HG02938 (cell line): Measurements from ENCODE around the gene ISX.
"Not testable (repeated sequence)": the region's sequence is repeated elsewhere in the genome, so short reads cannot be mapped to it uniquely, and the experiment has no call there.

ENCODE experiments used
- ATAC-seq: cut with Tn5 transposase; IDR thresholded peaks from one replicate; pipeline ENCODE4 v1.9.1; 2021; ENCODE audit warnings: mild to moderate bottlenecking, moderate library complexity; ENCODE audit not compliant: unreplicated experiment

ISX gene

DNA sequence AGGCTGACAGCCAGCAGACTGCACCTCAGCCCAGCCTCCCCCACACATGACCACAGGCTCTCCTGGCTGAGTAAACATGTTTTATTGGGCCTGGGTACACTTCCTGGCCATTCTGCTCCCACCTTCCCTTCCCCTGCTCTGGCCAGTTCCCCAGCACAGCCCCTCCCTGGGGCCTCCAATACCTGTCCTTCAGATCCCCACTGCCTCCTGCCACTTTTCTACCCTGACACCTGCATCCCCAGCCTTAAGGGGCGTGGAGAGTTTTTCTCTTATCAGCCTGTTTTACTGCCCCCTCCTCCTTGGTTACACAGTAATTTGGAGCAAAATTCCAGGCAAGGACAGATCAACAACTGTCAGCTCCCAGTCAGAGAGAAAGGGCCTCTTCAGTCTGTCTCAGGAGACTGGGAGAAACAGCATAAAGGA lies at the start of gene ISX:
TSS of gene ISX (plus strand) at position 363 of the 423 bp plus-strand sequence. CDS start 930 bp downstream, outside the sequence.
- ATAC-seq = no peak

DNA sequence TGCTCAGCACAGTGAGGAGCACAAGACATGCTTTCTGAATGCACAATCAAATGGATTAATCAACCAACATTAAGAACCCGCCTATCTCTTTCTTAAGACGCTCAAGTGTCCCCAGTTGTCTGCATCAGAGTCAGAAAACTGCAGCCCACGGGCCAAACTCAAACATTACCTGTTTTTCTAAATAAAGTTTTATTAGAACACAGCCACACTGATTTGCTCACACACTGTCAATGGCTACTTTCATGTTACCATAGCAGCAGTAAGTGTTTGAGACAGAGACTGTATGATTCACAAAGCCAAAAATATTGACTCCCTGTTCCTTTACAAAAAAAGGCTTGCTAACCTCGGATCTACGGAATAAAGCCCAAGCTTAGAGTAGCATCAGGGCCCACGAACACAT lies 49.0 kb upstream of the ISX start:
- ATAC-seq = no peak

DNA sequence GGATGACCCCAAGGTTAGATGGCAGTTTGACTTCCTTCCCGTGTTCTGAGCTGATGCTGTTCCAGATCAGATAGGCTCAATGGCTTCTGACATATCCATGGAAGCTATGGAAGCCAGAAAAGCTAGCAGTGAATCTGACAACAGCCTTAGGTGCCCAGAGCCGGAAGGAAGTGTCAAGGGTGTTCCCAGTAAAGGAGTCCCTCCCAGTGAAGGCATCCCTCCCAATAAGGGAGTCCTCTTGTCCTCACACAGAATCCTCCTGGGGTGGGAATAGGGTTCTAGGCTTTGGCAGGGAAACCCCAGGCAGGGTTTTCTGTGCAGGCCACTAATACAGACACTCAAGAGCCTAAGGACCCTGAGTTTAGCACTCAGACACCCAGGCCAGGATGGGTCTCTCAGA lies 47.0 kb upstream of the ISX start:
- no peak for ATAC-seq

GRCh38 chr22:35020517-35020916 lies 45.4 kb upstream of the ISX start:
- ATAC-seq = no peak

GRCh38 chr22:35021161-35021560 lies 44.8 kb upstream of the ISX start:
- ATAC-seq = no peak

DNA sequence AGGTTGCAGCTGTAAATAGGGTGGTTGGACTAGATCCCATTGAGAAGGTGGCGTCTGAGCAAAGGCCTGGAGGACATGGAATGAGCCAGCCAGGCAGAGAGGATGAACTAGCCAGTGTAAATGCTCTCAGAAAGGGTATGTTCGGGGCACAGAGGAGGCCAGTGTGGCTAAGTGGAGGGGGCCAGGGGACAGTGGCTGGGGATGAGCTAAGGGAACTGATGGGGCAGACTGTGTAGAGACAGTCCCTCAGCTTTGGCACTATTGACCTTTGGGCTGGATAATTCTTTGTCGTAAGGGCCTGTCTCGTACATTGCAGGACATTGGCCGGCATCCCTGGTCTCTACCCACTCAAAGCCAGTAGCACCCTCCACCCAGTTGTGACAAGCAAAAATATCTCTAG lies 43.7 kb upstream of the ISX start:
- ATAC-seq = no peak

- no peak for ATAC-seq
These were observed 42.1 kb upstream of the ISX start for GRCh38 chr22:35023692-35024363.

DNA sequence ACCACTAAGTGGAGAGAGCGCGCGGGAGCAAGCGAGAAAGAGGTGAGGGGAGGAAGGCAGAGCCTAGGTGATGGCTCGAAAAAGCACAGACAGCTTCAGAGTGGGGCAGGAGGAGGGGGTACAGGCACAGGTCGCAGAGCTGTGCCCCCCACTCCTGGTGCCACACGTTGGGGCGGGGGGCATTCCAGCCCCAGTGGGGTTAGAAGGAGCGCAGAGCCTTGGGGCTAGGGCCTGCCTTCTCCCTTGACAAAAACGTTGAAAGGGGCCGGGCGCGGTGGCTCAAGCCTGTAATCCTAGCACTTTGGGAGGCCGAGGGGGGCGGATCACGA lies 41.6 kb upstream of the ISX start:
- no peak for ATAC-seq

DNA sequence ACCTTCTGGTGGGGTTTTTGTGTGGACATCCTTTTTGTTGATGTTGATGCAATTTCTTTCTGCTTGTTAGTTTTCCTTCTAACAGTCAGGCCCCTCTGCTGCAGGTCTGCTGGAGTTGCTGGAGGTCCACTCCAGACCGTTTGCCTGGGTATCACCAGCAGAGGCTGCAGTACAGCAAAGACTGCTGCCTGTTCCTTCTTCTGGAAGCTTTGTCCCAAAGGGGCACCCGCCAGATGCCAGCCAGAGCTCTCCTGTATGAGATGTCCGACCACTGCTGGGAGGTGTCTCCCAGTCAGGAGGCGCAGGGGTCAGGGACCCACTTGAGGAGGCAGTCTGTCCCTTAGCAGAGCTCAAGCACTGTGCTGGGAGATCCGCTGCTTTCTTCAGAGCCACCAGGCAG lies 35.8 kb upstream of the ISX start:
- not testable (repeated sequence) for ATAC-seq

DNA sequence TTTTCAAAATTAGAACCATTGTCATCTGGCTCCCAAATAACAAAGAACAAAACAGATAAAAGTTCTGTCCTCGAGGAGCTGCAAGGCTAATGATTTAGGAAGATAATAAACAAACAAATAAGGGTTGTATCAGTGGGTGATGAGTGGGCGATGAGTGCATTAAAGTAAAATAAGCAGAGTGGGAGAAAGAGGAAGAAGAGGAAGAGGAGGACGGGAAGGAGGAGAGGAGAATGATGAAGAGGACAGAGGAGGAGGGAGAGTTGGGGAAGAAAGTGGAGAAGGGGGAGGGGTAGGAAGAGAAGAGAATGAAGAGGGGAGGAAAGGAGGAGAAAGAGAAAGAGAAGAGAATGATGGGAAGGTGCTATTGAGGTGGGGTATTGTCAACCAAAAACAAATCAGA lies 33.4 kb upstream of the ISX start:
- ATAC-seq = no peak

- ATAC-seq = no peak
These were observed 32.2 kb upstream of the ISX start for GRCh38 chr22:35033635-35034296.

GRCh38 chr22:35034963-35035362 lies 31.0 kb upstream of the ISX start:
- no peak for ATAC-seq

- no peak for ATAC-seq
These were observed 28.9 kb upstream of the ISX start for GRCh38 chr22:35037089-35037488.

- no peak for ATAC-seq
These were observed 26.3 kb upstream of the ISX start for GRCh38 chr22:35039625-35040024.

DNA sequence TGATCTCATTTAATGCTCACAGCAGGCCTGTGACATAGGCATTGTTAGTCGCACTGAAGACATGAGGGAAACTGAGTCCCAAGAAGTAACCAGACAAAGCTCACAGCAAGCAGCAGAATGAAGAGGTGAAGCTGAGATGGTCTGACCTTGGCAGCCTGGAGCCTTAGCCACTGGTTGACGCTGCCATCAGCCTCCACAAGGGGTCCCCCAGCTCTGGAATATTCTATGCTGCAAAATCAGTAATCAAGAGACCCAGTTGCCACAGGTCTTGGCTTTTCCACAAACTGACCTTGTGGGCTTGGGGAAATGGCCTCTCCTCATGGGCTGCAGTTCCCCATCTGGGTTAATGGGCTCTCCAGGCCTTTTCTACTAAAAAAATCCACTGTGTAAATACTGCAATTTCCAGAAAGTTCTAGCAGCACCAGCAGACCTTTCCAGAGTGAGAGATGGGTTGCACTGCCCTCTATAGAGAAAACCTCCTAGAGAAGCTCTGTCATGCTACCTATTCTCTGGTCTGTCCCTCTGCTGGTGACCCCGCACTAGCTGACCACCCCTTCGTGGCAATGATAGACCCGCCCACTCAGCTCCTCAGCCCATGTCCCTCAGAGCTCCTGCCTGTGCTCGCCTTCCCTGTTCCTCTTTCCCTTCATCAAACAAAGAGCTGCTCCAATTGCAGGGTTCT lies 22.6 kb upstream of the ISX start:
- ATAC-seq = no peak

DNA sequence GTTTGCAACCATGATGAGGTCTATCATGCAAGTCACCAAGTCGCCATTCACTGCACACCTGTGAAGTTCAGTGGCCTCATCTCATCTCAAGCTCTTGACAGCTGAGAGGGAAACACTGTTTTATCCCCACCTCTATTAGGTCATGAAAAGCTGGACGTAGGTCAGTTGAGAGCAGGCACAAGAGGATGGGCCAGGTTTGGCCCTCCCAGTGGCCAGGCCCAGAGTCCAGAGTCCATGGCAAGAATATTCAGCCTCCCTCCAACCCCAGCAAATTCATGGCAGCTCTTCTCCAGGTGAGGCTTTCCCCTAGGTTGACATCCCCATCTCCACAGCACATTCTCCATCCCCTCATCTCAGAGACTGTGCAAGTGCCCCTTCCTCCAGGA lies 22.0 kb upstream of the ISX start:
- ATAC-seq = no peak

DNA sequence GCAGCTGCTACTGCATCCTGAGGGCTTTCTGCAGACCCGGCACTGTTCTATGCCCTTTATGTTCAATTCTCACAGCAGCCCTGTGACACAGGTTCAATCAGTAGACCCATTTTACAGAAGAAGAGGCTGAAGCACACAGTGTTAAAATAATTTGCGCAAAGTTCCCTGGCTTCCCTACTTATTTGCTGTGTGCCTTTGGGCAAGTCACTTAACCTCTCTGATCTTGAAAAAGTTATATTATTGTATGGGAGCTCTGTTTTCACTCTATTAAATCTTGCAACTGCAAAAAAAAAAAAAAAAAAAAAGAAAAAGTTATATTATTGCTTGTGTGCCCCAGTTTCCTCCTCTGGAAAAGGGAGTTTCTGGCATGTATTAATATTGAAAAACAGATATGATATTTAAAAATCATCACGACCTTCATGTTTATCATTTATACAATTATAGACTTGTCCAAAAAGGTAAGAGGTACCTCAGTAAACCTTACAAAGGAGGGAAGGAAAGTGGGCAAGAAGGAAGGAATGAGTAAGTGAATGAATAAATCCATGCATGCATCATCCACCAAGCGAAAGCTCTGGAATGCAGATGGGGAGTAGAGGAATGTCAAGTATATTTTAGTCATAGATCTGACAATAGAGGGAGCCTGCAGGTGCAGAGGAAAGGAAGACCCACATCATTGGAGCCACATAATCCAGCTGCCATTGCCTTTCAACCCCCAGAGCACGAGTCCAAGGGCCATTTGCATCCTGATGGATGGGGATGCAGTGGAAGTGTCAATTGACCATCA lies 21.2 kb upstream of the ISX start:
- no peak for ATAC-seq

- no peak for ATAC-seq
These were observed 20.5 kb upstream of the ISX start for GRCh38 chr22:35045451-35045850.

- no peak for ATAC-seq
These were observed 19.1 kb upstream of the ISX start for GRCh38 chr22:35046744-35047462.

GRCh38 chr22:35050038-35050437 lies 15.9 kb upstream of the ISX start:
- ATAC-seq = not testable (repeated sequence)

DNA sequence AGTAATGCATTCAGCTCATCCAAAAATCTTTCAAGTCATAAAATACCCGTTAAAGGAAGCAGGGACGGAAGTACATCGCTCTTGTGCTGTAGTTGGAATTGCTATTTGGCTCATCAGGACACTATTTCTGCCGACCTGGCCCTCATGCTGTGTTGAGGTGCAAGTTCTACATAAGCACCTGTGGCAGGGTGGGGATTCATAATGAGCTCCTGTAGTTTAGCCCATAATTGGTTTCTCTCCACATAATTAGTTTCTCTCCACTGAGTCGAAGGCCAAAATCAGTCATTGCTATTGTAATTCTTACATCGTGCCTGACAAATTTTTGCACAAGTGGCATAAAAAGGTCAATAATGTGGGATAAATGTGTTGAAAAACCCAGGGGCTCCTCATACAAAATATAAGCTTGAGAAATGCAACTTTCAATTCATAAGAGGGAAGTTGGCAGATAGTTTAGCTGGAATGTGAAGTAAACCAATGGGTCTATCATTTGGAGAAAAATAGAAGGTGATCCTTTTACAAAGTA lies 14.9 kb upstream of the ISX start:
- ATAC-seq = no peak
